SK-N-SH (cell line): ENCODE data around the gene AUP1. TPM values are rescaled to one million over a fixed set of nuclear protein-coding genes. Genes with fewer than 3 reads are reported as not detected.
A peak's percentile ranks its signal among the peaks of the same experiment; 100 is the strongest.

ENCODE experiments used
- CTCF ChIA-PET: fragments of 300-600, 350-600 bp; formaldehyde crosslinking; extraction: SDS; loops from one replicate; lab custom pipeline; 2021; lab: Yijun Ruan, JAX
- POLR2A ChIA-PET: fragments of 350-600 bp; sonication (Branson Sonifier 250); formaldehyde crosslinking; extraction: SDS; loops from one replicate; lab custom pipeline; 2020; ENCODE audit warnings: antibody characterized with exemption, inconsistent platforms; lab: Yijun Ruan, JAX
- DNase-seq: peaks from one replicate; pipeline ENCODE4 v3.0.0; 2012
- H2AFZ ChIP-seq: fragments of 200-600 bp; sonication (generic); 2 replicates; pipeline ENCODE4 v1.8.1; 2016; ENCODE audit warnings: antibody characterized with exemption, mild to moderate bottlenecking, low read depth
- H3F3A ChIP-seq: fragments of 200-600 bp; sonication (generic); replicated peaks from 2 replicates; pipeline ENCODE3; 2016; ENCODE audit warnings: antibody characterized with exemption, mild to moderate bottlenecking; ENCODE audit not compliant: insufficient read depth
- H3K27ac ChIP-seq, 2 experiments: fragments of 200-500 bp in 1 of 2; fragments of 200-600 bp in 1 of 2; sonication (Bioruptor generic) in 1 of 2; sonication (generic), shearing (Covaris generic) in 1 of 2; 2 replicates each; pipeline versions ENCODE4 v1.5.1 to v1.6.1; 2014 to 2016; ENCODE audit warnings: low read depth in 2 of 2, inconsistent platforms in 1 of 2, low read length in 1 of 2, mild to moderate bottlenecking in 1 of 2, mixed read lengths in 1 of 2
- H3K27me3 ChIP-seq: fragments of 200-600 bp; sonication (generic), shearing (Covaris generic); 2 replicates; pipeline ENCODE4 v1.6.1; 2016; ENCODE audit warnings: mixed run types; ENCODE audit not compliant: insufficient read depth
- H3K36me3 ChIP-seq, 2 experiments: fragments of 200-500 bp in 1 of 2; fragments of 200-600 bp in 1 of 2; sonication (Bioruptor generic) in 1 of 2; sonication (generic) in 1 of 2; replicated peaks in 1 of 2; 2 replicates each; pipeline versions ENCODE3 to v1.5.1; 2014 to 2016; ENCODE audit warnings: low read length in 1 of 2, mild to moderate bottlenecking in 1 of 2; ENCODE audit not compliant: insufficient read depth in 2 of 2, control insufficient read depth in 1 of 2
- H3K4me1 ChIP-seq, 2 experiments: fragments of 200-500 bp in 1 of 2; fragments of 200-600 bp in 1 of 2; sonication (Bioruptor generic) in 1 of 2; sonication (generic), shearing (Covaris generic) in 1 of 2; 2 replicates each; pipeline versions ENCODE4 v1.5.1 to v1.6.1; 2014 to 2016; ENCODE audit warnings: low read depth in 1 of 2, low read length in 1 of 2, mixed run types in 1 of 2; ENCODE audit not compliant: insufficient read depth in 2 of 2, control insufficient read depth in 1 of 2
- H3K4me2 ChIP-seq: fragments of 200-600 bp; sonication (generic), shearing (Covaris generic); 2 replicates; pipeline ENCODE4 v1.6.1; 2017; ENCODE audit warnings: mixed run types
- H3K4me3 ChIP-seq, 2 experiments: fragments of 200-500 bp in 1 of 2; fragments of 200-600 bp in 1 of 2; sonication (Bioruptor generic) in 1 of 2; sonication (generic), shearing (Covaris generic) in 1 of 2; 2 replicates each; pipeline versions ENCODE4 v1.5.1 to v1.8.1; 2014 to 2016; ENCODE audit warnings: low read depth in 2 of 2, inconsistent platforms in 1 of 2, low read length in 1 of 2, mild to moderate bottlenecking in 1 of 2, mixed read lengths in 1 of 2, moderate library complexity in 1 of 2
- H3K79me2 ChIP-seq: fragments of 200-600 bp; sonication (generic); 2 replicates; pipeline ENCODE4 v1.8.1; 2017; ENCODE audit warnings: mild to moderate bottlenecking; ENCODE audit not compliant: insufficient read depth
- H3K9ac ChIP-seq: fragments of 200-600 bp; sonication (generic); 2 replicates; pipeline ENCODE4 v1.6.1; 2017; ENCODE audit warnings: mixed run types
- H3K9me2 ChIP-seq: fragments of 200-600 bp; sonication (generic); 2 replicates; pipeline ENCODE4 v1.6.1; 2017; ENCODE audit warnings: mixed run types
- H3K9me3 ChIP-seq: fragments of 200-600 bp; sonication (generic); 2 replicates; pipeline ENCODE4 v1.6.1; 2017; ENCODE audit warnings: mixed run types, mild to moderate bottlenecking, moderate library complexity
- H4K20me1 ChIP-seq: fragments of 200-600 bp; sonication (generic); 2 replicates; pipeline ENCODE4 v1.6.1; 2017; ENCODE audit warnings: mild to moderate bottlenecking, mixed run types; ENCODE audit not compliant: insufficient read depth
- CHD2 ChIP-seq: fragments of 150-350 bp; IDR thresholded peaks from 2 replicates; pipeline ENCODE4 v1.6.1; 2018; ENCODE audit warnings: low read length; ENCODE audit not compliant: partially characterized antibody
- CTCF ChIP-seq: fragments of 200-600 bp; sonication (generic); IDR thresholded peaks from 2 replicates; pipeline ENCODE4 v1.6.1; 2017; ENCODE audit warnings: antibody characterized with exemption, mild to moderate bottlenecking, moderate library complexity
- EP300 ChIP-seq, 2 experiments: IDR thresholded peaks; 2 replicates each; pipeline versions ENCODE4 v1.4.0 to v1.6.1; 2012; ENCODE audit warnings: borderline replicate concordance in 1 of 2, low read depth in 1 of 2, low read length in 1 of 2
- GATA2 ChIP-seq: sonication (generic); formaldehyde crosslinking; IDR thresholded peaks from 2 replicates; pipeline ENCODE4 v1.5.0; 2020; ENCODE audit warnings: mild to moderate bottlenecking, missing genetic modification reagents
- MAX ChIP-seq: IDR thresholded peaks from 2 replicates; pipeline ENCODE4 v1.4.0; 2012; ENCODE audit warnings: low read depth
- MEF2A ChIP-seq: IDR thresholded peaks from 2 replicates; pipeline ENCODE4 v1.4.0; 2012; ENCODE audit warnings: low read depth, borderline replicate concordance
- NFIC ChIP-seq: IDR thresholded peaks from 2 replicates; pipeline ENCODE4 v1.4.0; 2012; ENCODE audit warnings: borderline replicate concordance
- NRF1 ChIP-seq: IDR thresholded peaks from 2 replicates; pipeline ENCODE4 v1.6.1; 2012; ENCODE audit warnings: low read depth, mild to moderate bottlenecking, low read length
- POLR2AphosphoS5 ChIP-seq: IDR thresholded peaks from 2 replicates; pipeline ENCODE4 v1.6.1; 2012; ENCODE audit warnings: low read depth, low read length
- RAD21 ChIP-seq: IDR thresholded peaks from 2 replicates; pipeline ENCODE4 v1.6.1; 2012; ENCODE audit warnings: mild to moderate bottlenecking, low read length
- RFX5 ChIP-seq: IDR thresholded peaks from 2 replicates; pipeline ENCODE4 v1.6.1; 2012; ENCODE audit warnings: mild to moderate bottlenecking, improper control_type of control experiment, low read length
- SMC3 ChIP-seq: IDR thresholded peaks from 2 replicates; pipeline ENCODE4 v1.6.1; 2012; ENCODE audit warnings: low read depth, low read length, improper control_type of control experiment
- WGBS: methylation state at CpG from one replicate; pipeline ENCODE4 v1.1.6; 2017; ENCODE audit warnings: low lambda C conversion rate; 5-methylcytosine and 5-hydroxymethylcytosine counted together
- polyA plus RNA-seq, 3 experiments: library from polyadenylated mRNA; depleted of rRNA; stranded (reverse); fragments of >200 nt; gene quantifications; 2 replicates each; pipeline ENCODE4 v1.2.3, GENCODE V29; 2012

Gene AUP1
- polyA plus RNA-seq, 1 of the 3 experiments (the other 2 are of a cell fraction), result 118 TPM

- CTCF ChIA-PET, result interaction anchor here (2.2 to 7.8 kb wide), 9 partner anchors 12 to 284 kb away, joined by 8 to 102 read pairs (median 26); partner anchors contain the start of genes CCDC142, MRPL53, PCGF1 and TTC31
- no peak overlapping the region for H2AFZ ChIP-seq
- H4K20me1 ChIP-seq, result no peaks in the 10 kb centered on the region
- WGBS, result 96% methylated on average over 4 of the region's 4 CpGs
- no peak overlapping the region for H3K9ac ChIP-seq
- no peak overlapping the region for H3K4me3 ChIP-seq
- no peak for DNase-seq
- no peaks in the 10 kb centered on the region for H3K27me3 ChIP-seq
- peaks cover 18% of the 10 kb centered on the region for H3F3A ChIP-seq
- TF ChIP-seq CTCF (no peak), NRF1 (no peak), SMC3 (no peak), NFIC (no peak), POLR2AphosphoS5 (no peak)
- TF ChIP-seq, all 33 proteins: peak for 0
- POLR2A ChIA-PET, result interaction anchor here (1.0 to 2.9 kb wide), 4 partner anchors 26 to 79 kb away, joined by 3 to 11 read pairs (median 8); partner anchors contain the start of genes CCDC142, INO80B, PCGF1 and TTC31
- H3K36me3 ChIP-seq, result peaks cover 10 to 25% of the 10 kb centered on the region in 2 experiments
- H3K27ac ChIP-seq, result no peak overlapping the region
- peaks cover 33% of the 10 kb centered on the region for H3K79me2 ChIP-seq
- H3K9me2 ChIP-seq, result no peaks in the 10 kb centered on the region
- no peak overlapping the region for H3K4me2 ChIP-seq
- no peaks in the 10 kb centered on the region for H3K9me3 ChIP-seq
- peaks cover 11 to 18% of the 10 kb centered on the region in 2 experiments for H3K4me1 ChIP-seq
These were observed 4.0 kb upstream of the AUP1 start for GRCh38 chr2:74533464-74533863.

DNA sequence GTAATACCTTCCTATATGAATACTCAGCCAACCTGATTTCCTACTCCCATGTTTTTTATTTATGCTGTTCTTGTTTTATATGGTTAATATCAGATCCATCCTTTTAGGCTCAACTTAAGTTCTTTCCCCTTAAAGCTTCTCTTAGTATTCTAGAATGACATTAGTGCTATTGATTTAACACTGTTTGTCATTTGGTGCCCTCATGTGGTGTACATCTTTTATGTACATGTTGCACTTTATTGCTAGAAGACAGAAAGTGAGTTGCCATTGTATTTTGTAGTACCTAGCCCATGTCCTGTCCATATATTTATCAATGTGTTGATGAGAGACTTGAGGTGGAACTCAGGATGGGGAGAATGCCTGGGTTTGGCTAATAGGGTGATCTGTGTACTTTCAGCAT, 2.7 kb upstream of the AUP1 start:
- no peak overlapping the region; a peak in 1 of 4 replicates for H3K4me3 ChIP-seq
- ChIA-PET CTCF (interaction anchor here (0.6 to 7.8 kb wide), 33 partner anchors 8 to 282 kb away, joined by 3 to 102 read pairs (median 6); partner anchors contain the start of genes C2orf81, CCDC142, MOGS and MRPL53), POLR2A (interaction anchor here (1.5 to 2.9 kb wide), 4 partner anchors 10 to 49 kb away, joined by 5 to 11 read pairs (median 8); partner anchors contain the start of genes CCDC142, PCGF1 and TTC31)

More for the DNA sequence above, 2.7 kb upstream of the AUP1 start:
- H3K27ac ChIP-seq, result no peak overlapping the region
- peak; percentile 60 for TF ChIP-seq SMC3
- TF ChIP-seq MEF2A, result no peak
- peak; percentile 61 for TF ChIP-seq CTCF
- TF ChIP-seq GATA2 (CRISPR knock-in tag), result no peak
- no peak for TF ChIP-seq EP300 (IDR thresholded peaks at IDR 0.05; ENCODE audit: borderline replicate concordance in 1 of 2, low read depth in 1 of 2, low read length in 1 of 2)
- TF ChIP-seq MAX, result no peak
- peak; percentile 80 for TF ChIP-seq RAD21
- no peak for TF ChIP-seq RFX5
- no peak for TF ChIP-seq CHD2
- TF ChIP-seq, all 33 proteins: peak for 3
- H3K79me2 ChIP-seq, result peaks cover 45% of the 10 kb centered on the region
- H3F3A ChIP-seq, result peaks cover 18% of the 10 kb centered on the region
- H3K27me3 ChIP-seq, result no peaks in the 10 kb centered on the region
- H4K20me1 ChIP-seq, result no peaks in the 10 kb centered on the region
- peaks cover 13 to 22% of the 10 kb centered on the region in 2 experiments for H3K4me1 ChIP-seq
- H3K36me3 ChIP-seq, result peaks cover 19 to 34% of the 10 kb centered on the region in 2 experiments
- H3K9me3 ChIP-seq, result no peaks in the 10 kb centered on the region
- no peak overlapping the region for H2AFZ ChIP-seq
- H3K4me2 ChIP-seq, result peak overlapping the region; percentile 85; the same call in 1 of the 2 replicates
- no peak for DNase-seq
- no peak overlapping the region for H3K9ac ChIP-seq
- no peaks in the 10 kb centered on the region for H3K9me2 ChIP-seq
